ENCODE measurements around the gene SLC16A14. TPM values are rescaled to one million over a fixed set of nuclear protein-coding genes. Genes with fewer than 3 reads are reported as not detected.

The SLC16A14 gene
- total and polyA plus RNA-seq, 5 donors from 2014 or later: 0.10 to 0.14 TPM; not detected in 3

GRCh38 chr2:230008708-230009066, 60.0 kb downstream of the SLC16A14 start:
- H3K4me1 Mint-ChIP-seq: peaks cover 2 to 6% (median 5%) of the 10 kb centered on the region in 4 donors
- Histone ChIP-seq H3K27me3 (ENCODE audit: control insufficient read depth, insufficient read depth, low read length) (no peaks in the 10 kb centered on the region), H3K4me3 (ENCODE audit: low read depth, low read length) (peak overlapping the region; percentile 60), H3K4me1 (ENCODE audit: control insufficient read depth, insufficient read depth, low read length, poor library complexity, severe bottlenecking) (no peaks in the 10 kb centered on the region), H3K36me3 (ENCODE audit: control insufficient read depth, insufficient read depth, low read length) (no peaks in the 10 kb centered on the region), H3K27ac (ENCODE audit: insufficient read depth, low read length, poor library complexity, severe bottlenecking) (no peak overlapping the region), H3K9me3 (ENCODE audit: control insufficient read depth in 2 of 2, low read length in 2 of 2) (no peaks in the 10 kb centered on the region)
- no peak for ATAC-seq (ENCODE audit: low read depth in 2 of 2)
- H3K27ac Mint-ChIP-seq: no peak overlapping the region
- H3K4me3 Mint-ChIP-seq: no peak overlapping the region
- H3K9me3 Mint-ChIP-seq: no peaks in the 10 kb centered on the region
- H3K27me3 Mint-ChIP-seq: no peaks in the 10 kb centered on the region
- H3K36me3 Mint-ChIP-seq: peaks cover 7% of the 10 kb centered on the region
- no peak for DNase-seq

GRCh38 chr2:230007931-230008707, 60.6 kb downstream of the SLC16A14 start:
- Histone ChIP-seq H3K27ac (ENCODE audit: insufficient read depth, low read length, poor library complexity, severe bottlenecking) (no peak overlapping the region), H3K4me3 (ENCODE audit: low read depth, low read length) (peak overlapping the region; percentile 60), H3K9me3 (ENCODE audit: control insufficient read depth in 2 of 2, low read length in 2 of 2) (no peaks in the 10 kb centered on the region), H3K4me1 (ENCODE audit: control insufficient read depth, insufficient read depth, low read length, poor library complexity, severe bottlenecking) (no peaks in the 10 kb centered on the region), H3K27me3 (ENCODE audit: control insufficient read depth, insufficient read depth, low read length) (no peaks in the 10 kb centered on the region), H3K36me3 (ENCODE audit: control insufficient read depth, insufficient read depth, low read length) (no peaks in the 10 kb centered on the region)
- DNase-seq (peak; percentile 54 to 82 (median 66)), ATAC-seq (ENCODE audit: low read depth in 2 of 2) (peak; percentile 28 to 54)
- H3K27me3 Mint-ChIP-seq: no peaks in the 10 kb centered on the region
- peaks cover 2 to 6% (median 5%) of the 10 kb centered on the region in 4 donors for H3K4me1 Mint-ChIP-seq
- no peaks in the 10 kb centered on the region for H3K9me3 Mint-ChIP-seq
- H3K36me3 Mint-ChIP-seq: peaks cover 7% of the 10 kb centered on the region
- H3K27ac Mint-ChIP-seq: peak overlapping the region in 1 of 3 donors; percentile 53
- H3K4me3 Mint-ChIP-seq: peak overlapping the region in 2 of 4 donors; percentile 4 to 44

DNA sequence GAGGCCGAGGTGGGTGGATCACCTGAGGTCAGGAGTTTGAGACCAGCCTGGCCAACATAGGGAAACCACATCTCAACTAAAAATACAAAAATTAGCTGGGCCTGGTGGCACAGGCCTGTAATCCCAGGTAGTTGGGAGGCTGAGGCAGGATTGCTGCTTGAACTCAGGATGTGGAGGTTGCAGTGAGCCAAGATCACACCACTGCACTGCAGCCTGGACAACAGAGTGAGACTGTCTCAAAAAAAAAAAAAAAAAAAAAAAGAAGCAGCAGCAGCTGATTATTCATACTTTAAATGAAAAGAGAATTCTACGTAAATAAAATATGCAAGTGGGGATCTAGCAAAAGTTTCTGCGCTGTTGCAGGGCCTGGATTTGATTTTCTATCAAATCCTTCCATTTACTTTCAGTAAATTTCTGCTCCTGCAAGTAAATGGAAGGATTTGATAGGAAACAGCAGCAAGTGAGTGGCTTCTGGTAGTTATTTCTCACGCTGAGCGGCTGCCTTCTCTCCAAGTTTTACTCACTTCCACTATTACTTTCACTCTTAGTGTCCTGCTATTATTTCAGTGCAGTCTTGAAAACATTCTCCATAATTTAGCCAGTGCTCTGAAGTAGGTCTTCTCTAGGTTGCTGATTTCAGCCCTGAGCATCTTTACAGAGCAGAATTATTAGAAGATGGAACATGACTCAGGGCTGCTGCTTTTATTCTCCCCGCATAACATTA, 68.4 kb downstream of the SLC16A14 start:
- Histone ChIP-seq H3K36me3 (ENCODE audit: control insufficient read depth, insufficient read depth, low read length) (no peaks in the 10 kb centered on the region), H3K27ac (ENCODE audit: insufficient read depth, low read length, poor library complexity, severe bottlenecking) (no peak overlapping the region), H3K9me3 (ENCODE audit: control insufficient read depth in 2 of 2, low read length in 2 of 2) (no peaks in the 10 kb centered on the region), H3K4me1 (ENCODE audit: control insufficient read depth, insufficient read depth, low read length, poor library complexity, severe bottlenecking) (peaks cover 7% of the 10 kb centered on the region), H3K4me3 (ENCODE audit: low read depth, low read length) (no peak overlapping the region), H3K27me3 (ENCODE audit: control insufficient read depth, insufficient read depth, low read length) (no peaks in the 10 kb centered on the region)
- H3K27ac Mint-ChIP-seq: no peak overlapping the region
- H3K27me3 Mint-ChIP-seq: no peaks in the 10 kb centered on the region
- H3K4me3 Mint-ChIP-seq: peak overlapping the region in 1 of 4 donors; percentile 74
- no peaks in the 10 kb centered on the region for H3K9me3 Mint-ChIP-seq
- peaks cover 14% of the 10 kb centered on the region for H3K36me3 Mint-ChIP-seq
- ATAC-seq (ENCODE audit: low read depth in 2 of 2) (no peak), DNase-seq (peak in 1 of 3 donors; percentile 34)
- H3K4me1 Mint-ChIP-seq: peaks cover 0 to 5% (median 2%) of the 10 kb centered on the region in 4 donors

DNA sequence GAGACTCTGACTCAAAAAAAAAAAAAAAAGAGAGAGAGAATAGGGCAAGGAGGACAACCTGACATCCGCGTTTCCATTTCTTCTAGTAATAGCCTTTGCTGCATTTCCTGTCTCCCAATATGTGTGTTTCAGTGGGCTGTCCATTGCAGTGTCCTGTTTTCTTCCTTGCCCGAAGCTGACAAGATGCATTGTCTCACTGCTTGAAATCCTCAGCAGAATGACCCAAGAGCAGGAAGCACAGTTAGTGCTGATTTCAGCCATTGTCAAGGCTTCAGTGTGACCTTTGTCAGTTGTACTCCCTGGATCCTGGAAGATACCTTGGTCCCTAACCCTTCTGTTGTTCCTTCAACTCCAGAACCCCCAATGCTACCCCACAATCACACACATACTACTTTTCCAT, 71.2 kb downstream of the SLC16A14 start:
- H3K27ac ChIP-seq (ENCODE audit: insufficient read depth, low read length, poor library complexity, severe bottlenecking): no peak overlapping the region
- no peak for ATAC-seq (ENCODE audit: low read depth in 2 of 2)
- no peak overlapping the region for H3K4me3 Mint-ChIP-seq
- peak overlapping the region in 2 of 3 donors; percentile 13 to 60 for H3K27ac Mint-ChIP-seq
- DNase-seq: no peak
- no peaks in the 10 kb centered on the region for H3K9me3 ChIP-seq (ENCODE audit: control insufficient read depth in 2 of 2, low read length in 2 of 2)
- H3K27me3 ChIP-seq (ENCODE audit: control insufficient read depth, insufficient read depth, low read length): no peaks in the 10 kb centered on the region
- peaks cover 12% of the 10 kb centered on the region for H3K36me3 Mint-ChIP-seq
- no peaks in the 10 kb centered on the region for H3K9me3 Mint-ChIP-seq
- H3K4me3 ChIP-seq (ENCODE audit: low read depth, low read length): no peak overlapping the region
- H3K4me1 ChIP-seq (ENCODE audit: control insufficient read depth, insufficient read depth, low read length, poor library complexity, severe bottlenecking): peaks cover 7% of the 10 kb centered on the region
- no peaks in the 10 kb centered on the region for H3K36me3 ChIP-seq (ENCODE audit: control insufficient read depth, insufficient read depth, low read length)
- H3K27me3 Mint-ChIP-seq: no peaks in the 10 kb centered on the region
- H3K4me1 Mint-ChIP-seq: peaks cover 0 to 5% (median 0%) of the 10 kb centered on the region in 4 donors

DNA sequence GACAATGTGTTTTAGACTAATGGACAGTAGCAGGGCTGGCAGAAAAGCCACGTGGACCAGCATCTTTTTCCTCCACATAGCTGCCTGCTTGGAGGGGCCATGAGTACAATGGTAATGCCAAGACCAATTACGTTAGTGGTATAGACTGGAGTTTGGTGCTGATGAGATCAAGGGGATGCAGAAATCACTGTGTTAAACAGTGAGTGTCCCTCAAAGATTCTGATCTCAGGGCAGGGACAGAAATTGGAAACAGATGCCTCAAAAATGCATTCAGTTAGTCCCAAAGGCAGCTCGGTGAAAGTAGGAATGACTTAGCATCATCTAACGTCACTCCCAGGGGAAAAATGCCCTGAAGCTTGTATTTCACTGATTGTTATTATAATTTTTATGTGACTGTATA, 72.4 kb downstream of the SLC16A14 start:
- no peak for DNase-seq
- Mint-ChIP-seq H3K27me3 (no peaks in the 10 kb centered on the region), H3K4me3 (no peak overlapping the region), H3K27ac (no peak overlapping the region), H3K36me3 (peaks cover 16% of the 10 kb centered on the region), H3K4me1 (peaks cover 0 to 5% (median 0%) of the 10 kb centered on the region in 4 donors), H3K9me3 (no peaks in the 10 kb centered on the region)
- no peaks in the 10 kb centered on the region for H3K36me3 ChIP-seq (ENCODE audit: control insufficient read depth, insufficient read depth, low read length)
- H3K27ac ChIP-seq (ENCODE audit: insufficient read depth, low read length, poor library complexity, severe bottlenecking): no peak overlapping the region
- no peak for ATAC-seq (ENCODE audit: low read depth in 2 of 2)
- H3K4me1 ChIP-seq (ENCODE audit: control insufficient read depth, insufficient read depth, low read length, poor library complexity, severe bottlenecking): peaks cover 7% of the 10 kb centered on the region
- H3K27me3 ChIP-seq (ENCODE audit: control insufficient read depth, insufficient read depth, low read length): no peaks in the 10 kb centered on the region
- no peak overlapping the region for H3K4me3 ChIP-seq (ENCODE audit: low read depth, low read length)
- H3K9me3 ChIP-seq (ENCODE audit: control insufficient read depth in 2 of 2, low read length in 2 of 2): no peaks in the 10 kb centered on the region

DNA sequence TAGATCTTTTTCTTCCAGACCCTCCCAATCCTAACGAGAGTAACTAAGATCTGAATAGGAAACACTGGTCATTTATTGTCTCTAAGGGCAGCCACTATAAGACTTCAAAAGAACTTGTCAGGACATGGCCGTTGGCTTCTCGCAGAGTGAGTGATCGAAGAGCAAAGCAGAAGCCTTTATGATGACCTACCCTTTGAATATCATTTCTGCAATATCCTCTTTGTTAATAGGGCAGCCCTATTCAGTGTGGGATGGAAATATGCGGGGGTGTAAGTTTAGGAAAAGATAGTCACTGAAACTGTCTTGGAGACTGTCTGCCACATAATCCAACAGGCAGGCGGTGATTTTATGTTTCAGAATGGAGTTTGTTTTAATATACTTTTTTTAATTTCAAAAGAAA, 75.5 kb downstream of the SLC16A14 start:
- no peaks in the 10 kb centered on the region for H3K9me3 ChIP-seq (ENCODE audit: control insufficient read depth in 2 of 2, low read length in 2 of 2)
- no peaks in the 10 kb centered on the region for H3K36me3 ChIP-seq (ENCODE audit: control insufficient read depth, insufficient read depth, low read length)
- DNase-seq (no peak), ATAC-seq (ENCODE audit: low read depth in 2 of 2) (no peak)
- H3K36me3 Mint-ChIP-seq: peaks cover 16% of the 10 kb centered on the region
- no peaks in the 10 kb centered on the region for H3K9me3 Mint-ChIP-seq
- H3K27ac ChIP-seq (ENCODE audit: insufficient read depth, low read length, poor library complexity, severe bottlenecking): no peak overlapping the region
- no peaks in the 10 kb centered on the region for H3K27me3 Mint-ChIP-seq
- no peak overlapping the region for H3K4me3 Mint-ChIP-seq
- H3K4me1 ChIP-seq (ENCODE audit: control insufficient read depth, insufficient read depth, low read length, poor library complexity, severe bottlenecking): no peaks in the 10 kb centered on the region
- H3K27me3 ChIP-seq (ENCODE audit: control insufficient read depth, insufficient read depth, low read length): no peaks in the 10 kb centered on the region
- H3K4me1 Mint-ChIP-seq: no peaks in the 10 kb centered on the region
- no peak overlapping the region for H3K4me3 ChIP-seq (ENCODE audit: low read depth, low read length)
- no peak overlapping the region for H3K27ac Mint-ChIP-seq

All from CD4-positive, CD25-positive, alpha-beta regulatory T cell (primary cell).